Natural killer cell (primary cell): ENCODE measurements around the gene GNG12. TPM values are rescaled to one million over a fixed set of nuclear protein-coding genes. Genes with fewer than 3 reads are reported as not detected.

Experiments used
- ATAC-seq, 3 donors: fragments of 150-1000 bp in 2 of 3; fragments of 200-7000 bp in 1 of 3; cut with Tn5 transposase; 1 replicate in 1 of 3; 2 replicates in 2 of 3; pipeline ENCODE4 v1.10.0; 2021; ENCODE audit warnings: mild to moderate bottlenecking in 2 of 3, moderate library complexity in 2 of 3
- DNase-seq, 2 donors: peaks; one replicate each; pipeline versions ENCODE4 v3.0.0 to v3.0.0-alpha.2; 2013 to 2021; ENCODE audit warnings: mixed read lengths in 1 of 2
- H3K27ac ChIP-seq: one replicate; pipeline ENCODE4 v1.5.1; 2013; ENCODE audit warnings: mild to moderate bottlenecking, low read length
- H3K27me3 ChIP-seq: one replicate; pipeline ENCODE4 v1.6.1; 2013; ENCODE audit warnings: low read length; ENCODE audit not compliant: control insufficient read depth, insufficient read depth
- H3K36me3 ChIP-seq: one replicate; pipeline ENCODE4 v1.6.1; 2013; ENCODE audit warnings: low read length; ENCODE audit not compliant: control insufficient read depth, insufficient read depth
- H3K4me1 ChIP-seq: one replicate; pipeline ENCODE4 v1.6.1; 2013; ENCODE audit warnings: low read length; ENCODE audit not compliant: control insufficient read depth, insufficient read depth
- H3K4me3 ChIP-seq: one replicate; pipeline ENCODE4 v1.5.1; 2013; ENCODE audit warnings: low read length
- H3K9me3 ChIP-seq: one replicate; pipeline ENCODE4 v1.6.1; 2013; ENCODE audit warnings: low read length; ENCODE audit not compliant: control insufficient read depth, insufficient read depth
- H3K27ac Mint-ChIP-seq, 2 donors: one replicate each; pipeline ENCODE4 v1.8.0; 2022; ENCODE audit warnings: mild to moderate bottlenecking in 2 of 2, mixed read lengths in 2 of 2, moderate library complexity in 1 of 2
- H3K27me3 Mint-ChIP-seq, 2 donors: one replicate each; pipeline ENCODE4 v1.8.0; 2022; ENCODE audit warnings: low read depth in 2 of 2, mixed read lengths in 2 of 2
- H3K36me3 Mint-ChIP-seq: one replicate; pipeline ENCODE4 v1.8.0; 2022; ENCODE audit warnings: mixed read lengths
- H3K4me1 Mint-ChIP-seq, 2 donors: one replicate each; pipeline ENCODE4 v1.8.0; 2022; ENCODE audit warnings: mixed read lengths in 2 of 2
- H3K4me3 Mint-ChIP-seq: one replicate; pipeline ENCODE4 v1.8.0; 2022; ENCODE audit warnings: mild to moderate bottlenecking, moderate library complexity, mixed read lengths
- H3K9me3 Mint-ChIP-seq, 2 donors: one replicate each; pipeline ENCODE4 v1.8.0; 2022; ENCODE audit warnings: mixed read lengths in 2 of 2
- whole genome bisulfite sequencing: methylation state at CpG from one replicate; pipeline ENCODE4 v1.1.7; 2013; ENCODE audit warnings: missing lambda C conversion rate; ENCODE audit not compliant: insufficient coverage; 5-methylcytosine and 5-hydroxymethylcytosine counted together
- intact Hi-C: fragments of 100-400 bp; cut with micrococcal nuclease; formaldehyde crosslinking; loops from one replicate; pipeline ENCODE4 v1.14.2; 2022
- total RNA-seq, 4 donors: library from RNA; stranded (reverse); fragments of 120-200 nt in 1 of 4; gene quantifications; one replicate each; pipeline versions ENCODE4 v1.2.3 to v1.2.4, GENCODE V29; 2013 to 2022
- TF ChIP-seq, protein P1 (sequence below): fragments of 200-600 bp; IDR thresholded peaks from one replicate; pipeline ENCODE4 v1.8.0; 2022; ENCODE audit warnings: antibody characterized with exemption

GNG12 gene
- total RNA-seq, 3 donors from 2014 or later (not counting 1 experiment from before 2014, with no cell fraction given) = not detected

DNA sequence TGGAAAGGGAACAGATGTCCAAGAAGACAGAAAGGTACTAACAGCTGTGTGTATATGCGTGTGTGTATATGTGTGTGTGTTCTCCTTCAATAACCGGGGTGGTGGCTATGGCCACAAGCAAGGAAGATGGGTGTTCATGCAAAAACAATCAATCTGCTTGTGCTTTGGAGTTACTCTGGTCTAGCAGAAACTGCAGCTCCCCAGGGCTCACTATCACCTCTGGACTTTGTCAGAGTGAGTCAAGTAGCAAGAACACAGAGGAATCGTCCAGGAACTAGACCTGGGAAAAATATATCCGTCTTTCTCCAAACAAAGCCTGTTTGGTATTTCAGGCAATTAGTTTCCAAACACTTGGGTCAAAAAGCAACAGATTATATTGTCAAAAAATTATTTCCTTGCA is 68.6 kb downstream of the GNG12 start:
- Mint-ChIP-seq H3K27ac (no peak overlapping the region), H3K4me3 (no peak overlapping the region), H3K9me3 (no peaks in the 10 kb centered on the region), H3K27me3 (peaks cover 24 to 34% of the 10 kb centered on the region in 2 donors), H3K4me1 (peaks cover 0 to 5% of the 10 kb centered on the region in 2 donors), H3K36me3 (no peaks in the 10 kb centered on the region)
- Histone ChIP-seq H3K9me3 (no peaks in the 10 kb centered on the region), H3K27me3 (no peaks in the 10 kb centered on the region), H3K27ac (no peak overlapping the region), H3K36me3 (no peaks in the 10 kb centered on the region), H3K4me1 (peaks cover 6% of the 10 kb centered on the region), H3K4me3 (no peak overlapping the region)
- TF ChIP-seq, protein P1, sequence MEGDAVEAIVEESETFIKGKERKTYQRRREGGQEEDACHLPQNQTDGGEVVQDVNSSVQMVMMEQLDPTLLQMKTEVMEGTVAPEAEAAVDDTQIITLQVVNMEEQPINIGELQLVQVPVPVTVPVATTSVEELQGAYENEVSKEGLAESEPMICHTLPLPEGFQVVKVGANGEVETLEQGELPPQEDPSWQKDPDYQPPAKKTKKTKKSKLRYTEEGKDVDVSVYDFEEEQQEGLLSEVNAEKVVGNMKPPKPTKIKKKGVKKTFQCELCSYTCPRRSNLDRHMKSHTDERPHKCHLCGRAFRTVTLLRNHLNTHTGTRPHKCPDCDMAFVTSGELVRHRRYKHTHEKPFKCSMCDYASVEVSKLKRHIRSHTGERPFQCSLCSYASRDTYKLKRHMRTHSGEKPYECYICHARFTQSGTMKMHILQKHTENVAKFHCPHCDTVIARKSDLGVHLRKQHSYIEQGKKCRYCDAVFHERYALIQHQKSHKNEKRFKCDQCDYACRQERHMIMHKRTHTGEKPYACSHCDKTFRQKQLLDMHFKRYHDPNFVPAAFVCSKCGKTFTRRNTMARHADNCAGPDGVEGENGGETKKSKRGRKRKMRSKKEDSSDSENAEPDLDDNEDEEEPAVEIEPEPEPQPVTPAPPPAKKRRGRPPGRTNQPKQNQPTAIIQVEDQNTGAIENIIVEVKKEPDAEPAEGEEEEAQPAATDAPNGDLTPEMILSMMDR = no peak
- DNase-seq = no peak
- no peak for ATAC-seq
- intact Hi-C loops = no loop called here
- 84% methylated on average over 4 of the region's 4 CpGs for WGBS

DNA sequence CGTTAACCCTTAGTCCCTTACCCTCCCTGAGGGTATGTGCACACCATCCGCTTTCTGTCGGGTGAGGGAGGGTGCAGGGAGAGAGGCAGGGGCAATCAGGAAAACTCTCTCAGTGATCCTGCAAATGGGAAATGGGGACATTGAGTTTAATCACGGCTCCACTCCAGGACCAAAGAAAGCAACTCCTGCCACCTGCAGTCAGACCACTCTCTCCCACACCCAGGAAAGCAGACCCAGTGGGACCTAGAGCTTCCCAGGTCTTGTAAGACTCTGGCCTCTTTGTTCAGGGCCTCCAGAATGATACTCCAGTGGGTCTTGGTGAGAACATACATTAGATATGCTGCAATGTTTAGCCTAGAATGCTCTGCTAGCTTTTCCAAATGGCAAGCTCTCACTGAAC is 71.5 kb downstream of the GNG12 start:
- Histone ChIP-seq H3K27ac (no peak overlapping the region), H3K4me1 (peaks cover 6% of the 10 kb centered on the region), H3K36me3 (no peaks in the 10 kb centered on the region), H3K4me3 (no peak overlapping the region), H3K9me3 (no peaks in the 10 kb centered on the region), H3K27me3 (no peaks in the 10 kb centered on the region)
- no peaks in the 10 kb centered on the region for H3K36me3 Mint-ChIP-seq
- H3K9me3 Mint-ChIP-seq = no peaks in the 10 kb centered on the region
- intact Hi-C loops = no loop called here
- WGBS = 87% methylated on average over 4 of the region's 4 CpGs
- no peak overlapping the region for H3K27ac Mint-ChIP-seq
- peaks cover 0 to 5% of the 10 kb centered on the region in 2 donors for H3K4me1 Mint-ChIP-seq
- no peak for DNase-seq
- TF ChIP-seq, protein P1 = no peak
- ATAC-seq = no peak
- no peak overlapping the region for H3K4me3 Mint-ChIP-seq
- peaks cover 17 to 34% of the 10 kb centered on the region in 2 donors for H3K27me3 Mint-ChIP-seq

DNA sequence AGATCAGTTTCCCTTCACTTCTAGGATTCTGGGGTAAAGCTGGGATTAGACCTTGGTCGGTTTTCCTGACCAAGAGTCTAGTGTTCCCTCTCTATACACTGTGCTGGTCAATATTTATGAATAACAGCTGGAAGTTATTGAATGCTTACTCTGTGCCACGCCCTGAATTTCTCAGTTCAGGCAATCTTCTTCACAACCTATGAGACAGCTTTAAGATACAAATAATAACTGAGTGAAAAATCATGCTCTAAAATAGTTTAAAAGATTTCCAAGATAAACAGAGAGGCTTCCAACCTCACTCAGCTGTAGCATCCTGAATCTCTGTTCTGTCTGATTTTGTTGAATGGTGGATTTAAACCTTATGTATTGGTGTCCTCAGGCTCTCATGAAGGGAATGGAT is 72.2 kb downstream of the GNG12 start:
- Histone ChIP-seq H3K4me3 (no peak overlapping the region), H3K4me1 (no peaks in the 10 kb centered on the region), H3K36me3 (no peaks in the 10 kb centered on the region), H3K27me3 (no peaks in the 10 kb centered on the region), H3K9me3 (no peaks in the 10 kb centered on the region), H3K27ac (no peak overlapping the region)
- H3K27me3 Mint-ChIP-seq = peaks cover 17 to 34% of the 10 kb centered on the region in 2 donors
- intact Hi-C loops = no loop called here
- WGBS = 20% methylated on average over 1 of the region's 2 CpGs
- H3K4me3 Mint-ChIP-seq = no peak overlapping the region
- H3K36me3 Mint-ChIP-seq = no peaks in the 10 kb centered on the region
- no peak overlapping the region for H3K27ac Mint-ChIP-seq
- TF ChIP-seq, protein P1 = no peak
- no peaks in the 10 kb centered on the region for H3K9me3 Mint-ChIP-seq
- DNase-seq (no peak), ATAC-seq (no peak)
- H3K4me1 Mint-ChIP-seq = peaks cover 0 to 3% of the 10 kb centered on the region in 2 donors
